Esophagus squamous epithelium (tissue), 4 donors: ENCODE measurements around the gene HDHD5.

Experiments
- POLR2A ChIP-seq, 4 donors: fragments of 450-650 bp; IDR thresholded peaks; one replicate each; pipeline ENCODE4 v1.6.1; 2017; ENCODE audit warnings: antibody characterized with exemption in 4 of 4, mild to moderate bottlenecking in 4 of 4, moderate library complexity in 3 of 4
- TF ChIP-seq, protein P1 (sequence below), 6 experiments: fragments of 450-650 bp in 4 of 6; fragments of 200-600 bp in 2 of 6; sonication (generic) in 2 of 6; IDR thresholded peaks; one replicate each; pipeline ENCODE4 v1.5.1; 2016 to 2019; ENCODE audit warnings: antibody characterized with exemption in 6 of 6, mild to moderate bottlenecking in 4 of 6, moderate library complexity in 4 of 6

DNA sequence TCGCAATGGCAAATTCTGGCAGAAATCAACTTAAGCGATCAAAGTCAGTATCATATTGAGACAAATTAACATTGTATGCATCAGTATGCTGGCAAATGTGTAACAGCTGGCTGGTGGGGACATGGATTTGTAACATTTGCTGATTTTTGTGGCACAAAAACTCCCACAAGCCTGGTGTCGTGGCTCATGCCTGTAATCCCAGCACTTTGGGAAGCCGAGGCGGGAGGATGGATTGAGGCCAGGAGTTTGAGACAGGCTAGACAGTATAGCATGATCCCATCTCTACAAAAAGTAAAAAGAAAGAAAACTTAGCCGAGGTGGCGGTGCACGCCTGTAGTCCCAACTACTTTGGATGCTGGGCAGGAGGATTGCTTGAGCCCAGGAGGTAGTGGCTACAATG is 17.6 kb upstream of the HDHD5 start:
- TF ChIP-seq, protein P1, sequence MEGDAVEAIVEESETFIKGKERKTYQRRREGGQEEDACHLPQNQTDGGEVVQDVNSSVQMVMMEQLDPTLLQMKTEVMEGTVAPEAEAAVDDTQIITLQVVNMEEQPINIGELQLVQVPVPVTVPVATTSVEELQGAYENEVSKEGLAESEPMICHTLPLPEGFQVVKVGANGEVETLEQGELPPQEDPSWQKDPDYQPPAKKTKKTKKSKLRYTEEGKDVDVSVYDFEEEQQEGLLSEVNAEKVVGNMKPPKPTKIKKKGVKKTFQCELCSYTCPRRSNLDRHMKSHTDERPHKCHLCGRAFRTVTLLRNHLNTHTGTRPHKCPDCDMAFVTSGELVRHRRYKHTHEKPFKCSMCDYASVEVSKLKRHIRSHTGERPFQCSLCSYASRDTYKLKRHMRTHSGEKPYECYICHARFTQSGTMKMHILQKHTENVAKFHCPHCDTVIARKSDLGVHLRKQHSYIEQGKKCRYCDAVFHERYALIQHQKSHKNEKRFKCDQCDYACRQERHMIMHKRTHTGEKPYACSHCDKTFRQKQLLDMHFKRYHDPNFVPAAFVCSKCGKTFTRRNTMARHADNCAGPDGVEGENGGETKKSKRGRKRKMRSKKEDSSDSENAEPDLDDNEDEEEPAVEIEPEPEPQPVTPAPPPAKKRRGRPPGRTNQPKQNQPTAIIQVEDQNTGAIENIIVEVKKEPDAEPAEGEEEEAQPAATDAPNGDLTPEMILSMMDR (IDR thresholded peaks at IDR 0.05) = no peak
- TF ChIP-seq POLR2A (IDR thresholded peaks at IDR 0.05) = no peak
